ENCODE results near the gene GRHPR.

GRHPR gene

GRCh38 chr9:37399336-37399735 is 23.2 kb upstream of the GRHPR start:
- FAIRE-seq: no peak

GRCh38 chr9:37404590-37404989 is 17.9 kb upstream of the GRHPR start:
- no peak for FAIRE-seq

DNA sequence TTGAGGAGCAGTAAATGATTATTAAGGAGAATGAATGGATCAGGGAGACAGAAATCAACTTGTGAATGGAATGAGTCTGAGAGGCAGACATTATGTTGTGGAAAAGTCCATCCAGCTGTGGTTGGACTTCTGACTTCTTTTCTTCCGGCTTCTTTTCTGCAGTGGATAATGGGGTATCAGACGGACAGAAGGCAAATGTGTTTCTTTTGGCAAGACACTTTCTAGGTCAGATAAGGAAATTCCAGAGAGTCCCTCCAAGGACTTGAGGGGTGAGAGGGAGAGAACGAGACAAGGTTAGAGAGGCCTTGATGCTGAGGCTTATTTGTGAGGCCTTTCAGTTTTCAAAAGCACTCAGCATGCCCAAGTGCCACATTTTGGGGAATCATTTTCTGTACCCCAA is 17.1 kb upstream of the GRHPR start:
- FAIRE-seq: no peak

GRCh38 chr9:37405764-37406380 is 16.6 kb upstream of the GRHPR start:
- FAIRE-seq: no peak

DNA sequence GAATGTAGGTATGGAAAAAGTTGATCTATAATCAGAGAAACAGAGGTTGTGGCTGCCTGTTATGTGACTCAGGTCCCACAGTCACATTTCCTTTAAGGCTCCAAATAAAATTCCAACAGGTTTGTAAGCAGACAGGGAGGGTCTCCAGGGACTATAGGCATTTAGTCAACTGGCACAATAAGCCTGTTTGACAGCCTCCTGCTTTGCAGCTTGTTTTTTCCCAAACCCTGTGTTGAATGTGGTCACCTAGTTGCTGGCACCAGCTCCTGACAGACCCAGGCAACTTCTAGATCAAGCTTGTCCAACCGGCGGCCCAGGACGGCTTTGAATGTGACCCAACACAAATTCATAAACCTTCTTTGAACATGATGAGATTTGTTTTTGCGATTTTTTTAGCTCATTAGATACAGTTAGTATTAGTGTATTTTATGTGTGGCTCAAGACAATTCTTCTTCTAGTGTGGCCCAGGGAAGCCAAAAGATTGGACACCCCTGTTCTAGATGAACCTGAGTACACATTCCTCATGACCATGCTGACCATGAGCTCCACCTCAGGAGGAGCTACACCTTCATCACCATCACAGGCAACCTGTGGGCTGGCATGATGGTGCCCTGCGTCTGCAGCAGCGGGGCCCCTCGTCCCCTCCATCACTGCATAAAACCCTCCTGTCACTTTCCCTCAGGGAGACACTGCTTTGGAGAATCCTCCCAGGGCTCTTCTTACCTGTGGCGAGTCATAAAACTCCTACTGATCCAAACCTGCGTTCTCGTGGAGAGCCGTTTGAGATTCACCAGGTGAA is 15.7 kb upstream of the GRHPR start:
- FAIRE-seq: no peak

GRCh38 chr9:37407468-37407867 is 15.0 kb upstream of the GRHPR start:
- no peak for FAIRE-seq

DNA sequence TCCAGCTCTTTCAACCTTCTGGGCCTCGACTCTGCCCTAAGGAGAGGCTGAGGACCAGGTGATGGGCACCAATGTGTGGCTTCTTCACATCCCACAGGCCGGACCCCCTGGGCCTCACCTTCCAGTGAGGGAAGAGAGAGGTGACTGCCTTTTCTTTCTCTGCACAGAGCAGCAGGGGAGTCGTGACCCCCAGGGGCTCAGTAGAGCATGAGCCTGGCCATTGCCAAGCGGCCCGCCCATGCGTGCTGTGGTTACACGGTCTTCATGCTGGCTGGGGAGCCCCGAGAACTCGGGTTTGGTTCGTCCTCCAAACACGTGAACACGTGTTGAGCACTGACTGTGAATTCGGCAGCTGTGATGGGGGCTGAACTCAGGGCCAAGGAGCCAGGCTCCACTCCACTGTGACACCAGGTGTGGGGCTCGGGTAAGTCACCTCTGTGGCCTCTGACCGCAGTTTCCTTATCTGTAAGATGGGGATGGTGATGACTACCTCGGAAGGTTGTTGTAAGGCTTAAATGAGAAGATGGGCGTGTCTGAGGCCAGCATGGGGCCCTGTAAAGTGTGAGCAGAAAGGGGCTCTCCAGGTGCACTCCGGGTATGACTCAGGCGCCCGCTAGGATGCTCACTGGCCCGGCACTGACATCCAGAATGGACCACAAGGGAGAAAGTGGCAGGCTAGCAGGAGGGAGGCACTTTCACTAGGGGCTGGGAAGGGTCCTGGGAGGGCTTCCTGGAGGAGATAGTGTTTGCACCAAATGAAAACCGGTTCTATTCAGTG is 13.4 kb upstream of the GRHPR start:
- no peak for FAIRE-seq

- FAIRE-seq: no peak
Measured at GRCh38 chr9:37410354-37410861, 12.1 kb upstream of the GRHPR start.

- no peak for FAIRE-seq
Measured at GRCh38 chr9:37410969-37411785, 11.3 kb upstream of the GRHPR start.

- no peak for FAIRE-seq
Measured at GRCh38 chr9:37412431-37413151, 9.9 kb upstream of the GRHPR start.

DNA sequence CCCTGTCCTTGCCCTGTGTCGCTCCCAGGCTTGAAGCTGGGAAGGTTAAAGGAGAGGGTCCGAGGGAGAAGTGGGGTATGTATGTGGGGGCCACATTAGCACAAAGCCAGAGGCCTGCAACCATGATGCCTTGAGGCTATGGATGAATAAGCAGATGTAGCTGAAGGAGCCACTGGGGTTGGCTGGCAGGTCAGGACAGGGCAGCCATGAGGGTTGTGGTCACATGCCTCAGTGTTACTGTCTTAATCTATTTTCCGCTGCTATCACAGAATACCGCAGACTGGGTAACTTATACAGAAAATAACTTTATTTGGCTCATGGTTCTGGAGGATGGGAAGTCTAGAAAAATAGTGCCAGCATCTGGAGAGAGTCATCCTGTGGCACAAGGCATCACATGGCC is 9.2 kb upstream of the GRHPR start:
- FAIRE-seq: no peak

GRCh38 chr9:37414503-37414943 is 8.0 kb upstream of the GRHPR start:
- FAIRE-seq: no peak

DNA sequence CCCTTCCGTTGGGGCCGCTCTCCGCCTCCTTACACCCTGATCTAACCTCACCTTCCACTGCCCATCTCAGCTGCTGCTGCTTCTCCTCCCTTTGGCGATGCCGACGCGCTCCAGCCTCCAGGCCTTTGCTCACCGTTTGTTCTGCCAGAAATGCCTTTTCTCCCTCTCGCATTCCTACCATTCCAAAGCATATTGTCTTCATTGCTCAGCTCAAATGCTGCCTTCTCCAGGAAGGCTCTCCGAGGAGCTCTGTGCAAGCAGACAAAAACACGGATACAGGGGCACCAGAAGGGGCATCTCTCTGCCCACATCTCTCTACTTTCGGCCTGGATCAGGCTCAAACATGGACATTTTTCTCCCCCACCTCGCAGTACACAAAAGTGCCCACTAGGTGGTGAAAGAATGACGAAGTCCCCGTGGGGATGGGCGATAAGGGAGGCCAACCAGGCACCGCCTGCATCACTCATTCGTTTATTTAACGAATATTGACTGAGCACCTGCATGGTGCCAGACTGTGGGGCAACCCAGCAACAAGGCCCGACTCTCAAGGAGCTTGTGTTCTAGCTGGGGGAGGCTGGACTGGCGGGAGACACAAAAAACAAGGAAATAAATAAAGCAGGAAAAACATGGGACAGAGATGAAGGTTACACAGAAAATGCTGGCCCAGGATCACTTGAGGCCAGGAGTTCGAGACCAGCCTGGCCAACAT is 7.3 kb upstream of the GRHPR start:
- FAIRE-seq: no peak

- no peak for FAIRE-seq
Measured at GRCh38 chr9:37417252-37417803, 5.2 kb upstream of the GRHPR start.

DNA sequence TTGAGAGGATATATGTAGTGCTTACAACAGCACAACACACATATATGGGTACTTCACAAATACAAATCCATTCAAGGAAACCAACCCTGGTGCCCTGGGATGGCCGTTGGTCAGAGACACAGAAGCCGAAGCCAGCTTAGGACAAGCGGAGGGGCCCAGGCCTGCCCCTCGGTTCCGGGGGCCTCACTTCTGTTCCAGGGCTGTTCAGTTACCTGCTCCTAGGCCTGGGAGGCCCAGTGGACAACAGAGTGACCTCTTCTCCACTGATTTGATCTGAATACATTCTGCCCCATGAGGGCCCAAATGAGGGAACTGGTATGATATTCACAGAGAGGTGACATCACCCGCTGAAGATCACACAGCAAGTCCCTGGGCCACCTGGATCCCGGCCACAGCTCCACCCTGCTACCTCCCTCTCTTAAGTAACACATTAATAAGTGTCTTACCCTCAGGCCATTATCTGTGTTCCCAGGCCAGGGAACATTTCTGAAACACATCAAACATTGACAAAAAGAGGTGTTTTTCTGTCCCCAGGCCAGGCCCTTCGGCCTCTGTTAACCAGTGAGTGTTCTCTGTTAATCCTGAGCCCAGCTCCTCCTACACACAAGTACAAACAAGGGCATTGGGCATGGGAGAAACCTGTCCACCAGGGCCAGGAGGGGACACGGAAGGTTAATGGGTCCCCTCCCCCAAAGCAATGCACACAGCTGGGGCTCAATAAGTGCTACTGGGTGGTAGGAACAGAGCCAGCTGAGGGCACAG is 4.5 kb upstream of the GRHPR start:
- no peak for FAIRE-seq

DNA sequence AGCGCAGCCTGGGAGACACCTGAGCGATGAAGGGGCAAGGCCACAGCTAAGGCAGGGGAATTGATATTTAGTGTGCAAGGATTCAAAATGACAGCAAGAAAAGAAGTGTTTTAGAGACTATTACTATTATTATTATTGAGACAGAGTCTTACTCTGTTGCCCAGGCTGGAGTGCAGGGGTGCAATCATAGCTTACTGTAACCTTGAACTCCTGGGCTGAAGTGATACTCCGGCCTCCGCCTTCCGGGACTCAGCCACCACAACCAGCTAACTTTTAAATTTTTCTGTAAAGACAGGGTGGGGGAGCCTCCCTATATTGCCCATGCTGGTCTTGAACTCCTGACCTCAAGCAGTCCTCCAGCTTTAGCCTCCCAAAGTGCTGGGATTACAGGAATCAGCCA is 3.3 kb upstream of the GRHPR start:
- FAIRE-seq: no peak

DNA sequence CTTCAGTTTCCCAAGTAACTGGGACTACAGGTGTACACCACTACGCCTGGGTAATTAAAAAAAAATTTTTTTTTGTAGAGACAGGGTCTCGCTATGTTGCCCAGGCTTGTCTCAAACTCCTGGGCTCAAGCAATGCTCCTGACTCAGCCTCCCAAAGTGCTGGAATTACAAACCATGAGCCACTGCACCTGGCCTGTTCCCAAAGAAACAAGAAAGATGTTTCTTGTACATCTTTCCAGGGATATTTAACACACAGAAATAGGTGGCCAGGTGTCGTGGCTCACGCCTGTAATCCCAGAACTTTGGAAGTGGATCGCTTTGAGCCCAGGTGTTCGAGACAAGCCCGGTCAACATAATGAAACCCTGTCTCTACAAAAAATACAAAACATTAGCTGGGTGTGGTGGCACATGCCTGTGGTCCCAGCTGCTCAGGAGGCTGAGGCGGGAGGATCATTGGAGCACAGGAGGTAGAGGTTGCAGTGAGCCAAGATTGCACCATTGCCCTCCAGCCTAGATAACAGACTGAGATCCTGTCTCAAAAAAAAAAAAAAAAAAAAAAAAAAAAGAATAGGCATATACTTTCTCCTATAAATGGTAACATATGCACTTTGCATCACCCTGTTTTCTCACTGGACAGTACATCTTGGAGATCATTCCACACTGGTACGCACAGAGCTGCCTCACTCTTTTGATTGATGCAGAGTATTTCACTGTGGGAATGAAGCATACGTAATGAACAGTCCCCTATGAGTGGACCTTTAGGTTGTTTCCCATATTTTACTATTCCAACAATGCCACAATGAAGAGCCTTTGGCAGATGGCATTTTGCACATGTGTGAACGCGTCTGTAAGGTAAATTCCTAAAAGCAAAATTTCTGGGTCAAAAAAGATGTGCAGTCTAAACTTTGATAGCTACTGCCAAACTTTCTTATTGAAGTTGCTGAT is 2.0 kb upstream of the GRHPR start:
- no peak for FAIRE-seq

DNA sequence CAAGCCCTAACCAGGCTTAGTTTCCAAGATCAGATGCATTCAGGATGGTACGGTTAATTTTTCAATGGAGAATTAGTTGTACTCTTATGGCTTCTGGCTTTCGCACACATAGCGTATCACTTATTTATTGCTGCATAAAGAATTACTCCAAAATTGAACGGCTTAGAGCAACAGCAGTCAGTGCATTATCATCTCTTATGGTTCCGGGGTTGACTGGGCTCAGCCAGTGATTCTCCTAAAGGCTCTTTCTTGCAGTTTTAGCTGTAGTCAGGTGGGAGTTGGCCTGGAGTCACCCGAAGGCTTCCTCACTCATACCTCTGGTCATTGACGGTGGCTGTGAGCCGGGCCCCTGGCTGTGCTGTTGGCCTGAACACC is 595 bp upstream of the GRHPR start:
- no peak for FAIRE-seq

DNA sequence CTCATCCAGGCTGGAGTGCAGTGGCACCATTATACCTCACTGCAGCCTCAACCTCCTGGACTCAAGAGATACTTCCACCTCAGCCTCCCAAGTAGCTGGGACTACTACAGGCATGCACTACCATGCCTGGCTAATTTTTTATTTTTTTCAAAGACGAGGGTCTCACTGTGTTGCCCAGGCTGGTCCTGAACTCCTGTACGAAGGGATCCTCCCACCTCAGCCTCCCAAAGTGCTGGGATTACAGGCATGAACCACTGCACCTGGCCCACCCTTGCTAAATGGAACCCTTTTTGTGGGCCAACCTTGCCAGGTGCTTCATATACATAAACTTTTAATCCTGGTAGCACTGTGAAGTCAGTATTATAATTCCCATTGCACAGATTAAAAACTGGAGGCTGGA is 1.0 kb downstream of the GRHPR start:
- no peak for FAIRE-seq
